Effector memory CD4-positive, alpha-beta T cell (primary cell): Measurements from ENCODE around the gene CDK9.
"Not testable (repeated sequence)": the region's sequence is repeated elsewhere in the genome, so short reads cannot be mapped to it uniquely, and the experiment has no call there.

Experiments used
- DNase-seq, 3 donors: peaks; one replicate each; pipeline ENCODE4 v3.0.0-alpha.2; 2020
- H3K27ac ChIP-seq: 2 replicates; pipeline ENCODE4 v1.7.0; 2013; ENCODE audit warnings: mild to moderate bottlenecking, low read length, moderate library complexity; ENCODE audit not compliant: insufficient read depth, poor library complexity, severe bottlenecking
- H3K27me3 ChIP-seq: replicated peaks from 2 replicates; pipeline ENCODE4 v1.7.0; 2013; ENCODE audit warnings: mild to moderate bottlenecking, low read length; ENCODE audit not compliant: insufficient read depth, control insufficient read depth, poor library complexity, severe bottlenecking
- H3K36me3 ChIP-seq: 2 replicates; pipeline ENCODE4 v1.7.0; 2013; ENCODE audit warnings: mild to moderate bottlenecking, low read length, moderate library complexity; ENCODE audit not compliant: control insufficient read depth, insufficient read depth
- H3K4me1 ChIP-seq: 2 replicates; pipeline ENCODE4 v1.7.0; 2013; ENCODE audit warnings: low read length, mild to moderate bottlenecking; ENCODE audit not compliant: control insufficient read depth, insufficient read depth, poor library complexity, severe bottlenecking
- H3K4me3 ChIP-seq: 2 replicates; pipeline ENCODE4 v1.7.0; 2013; ENCODE audit warnings: low read length, low read depth, mild to moderate bottlenecking; ENCODE audit not compliant: insufficient read depth, poor library complexity, severe bottlenecking
- H3K9me3 ChIP-seq: 2 replicates; pipeline ENCODE4 v1.7.0; 2013; ENCODE audit warnings: mild to moderate bottlenecking, low read length, moderate library complexity; ENCODE audit not compliant: control insufficient read depth

The CDK9 gene

DNA sequence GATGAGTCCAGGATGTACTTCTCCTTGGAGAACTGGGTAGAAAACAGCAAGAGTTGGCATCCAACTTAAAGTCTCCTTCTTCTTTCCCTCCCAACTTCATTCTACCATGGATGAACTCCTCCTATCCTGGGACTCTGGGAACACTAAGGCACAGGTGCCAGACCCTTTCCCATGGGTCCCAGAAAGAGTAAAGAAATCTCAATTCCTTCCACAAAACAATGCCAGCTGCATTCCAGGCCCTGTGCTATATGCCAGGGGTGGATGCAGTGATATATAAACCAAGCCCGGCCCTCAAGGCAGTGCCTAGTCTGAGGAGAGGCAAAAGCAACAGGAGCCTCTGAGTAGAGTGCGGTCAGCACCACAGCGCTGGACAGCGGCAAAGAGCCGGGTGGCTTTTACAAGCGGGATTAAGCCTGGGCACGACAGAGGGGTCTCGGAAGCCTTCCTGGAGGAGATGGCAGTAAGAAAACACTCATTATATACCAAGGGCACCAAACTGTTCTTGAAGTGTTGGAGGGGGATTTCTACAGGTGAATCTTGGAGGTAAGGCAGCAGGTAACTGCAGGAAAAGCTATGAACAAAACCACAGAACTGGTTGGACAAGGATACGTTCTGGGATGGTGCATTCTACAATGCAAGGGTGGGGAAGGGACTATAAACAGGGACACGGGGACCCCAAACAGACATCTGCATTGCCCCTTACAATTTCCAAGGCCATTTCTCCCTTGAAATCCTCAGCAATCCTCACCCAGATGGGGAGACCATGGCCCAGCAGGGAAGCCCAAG lies 34.4 kb upstream of the CDK9 start:
- Histone ChIP-seq H3K4me3 (no peak overlapping the region), H3K4me1 (no peaks in the 10 kb centered on the region), H3K36me3 (peaks cover 66% of the 10 kb centered on the region), H3K27ac (no peak overlapping the region), H3K27me3 (no peaks in the 10 kb centered on the region), H3K9me3 (no peaks in the 10 kb centered on the region)
- DNase-seq: no peak

DNA sequence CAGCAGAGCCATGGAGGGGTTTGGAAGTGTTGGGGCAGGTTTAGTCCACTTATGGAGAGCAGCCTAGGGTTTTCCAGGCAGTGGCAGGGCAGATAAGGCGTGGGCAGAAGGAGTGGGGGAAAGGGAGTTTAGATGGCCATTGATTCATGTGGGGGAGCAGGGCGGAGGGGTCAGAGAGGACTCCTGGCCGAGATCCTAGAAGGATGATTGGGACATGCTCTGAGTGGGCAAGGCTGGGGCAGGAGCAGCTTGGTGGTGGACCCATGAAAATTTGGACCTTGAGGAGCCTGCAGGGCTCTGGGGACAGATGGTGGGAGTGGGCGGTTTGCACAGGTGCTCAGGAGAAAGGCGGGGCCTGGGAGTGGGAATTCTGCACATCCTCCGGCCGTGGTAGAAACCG lies 32.7 kb upstream of the CDK9 start:
- H3K9me3 ChIP-seq: no peaks in the 10 kb centered on the region
- no peaks in the 10 kb centered on the region for H3K27me3 ChIP-seq
- H3K4me3 ChIP-seq: no peak overlapping the region
- no peak for DNase-seq
- H3K4me1 ChIP-seq: no peaks in the 10 kb centered on the region
- H3K27ac ChIP-seq: no peak overlapping the region
- peaks cover 55% of the 10 kb centered on the region for H3K36me3 ChIP-seq

DNA sequence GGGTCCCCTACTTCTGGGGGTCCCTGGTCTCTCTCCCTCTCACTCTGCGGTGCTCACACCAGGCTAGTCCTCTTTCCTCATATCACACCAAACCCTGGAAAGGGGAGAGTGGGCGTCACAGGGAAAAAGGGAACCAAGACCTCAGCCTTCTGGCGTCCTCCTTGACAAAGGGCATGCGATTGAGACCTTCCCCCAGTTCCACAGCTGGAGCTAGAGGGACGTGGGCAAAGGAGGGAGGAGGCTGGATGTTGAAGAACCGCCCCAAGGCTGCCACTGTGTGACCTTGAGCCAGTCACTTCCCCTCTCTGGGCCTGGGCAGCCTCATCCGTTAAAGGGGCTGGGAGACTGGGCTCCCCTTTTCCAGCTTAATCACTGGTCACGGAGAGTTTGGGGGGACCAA lies 32.2 kb upstream of the CDK9 start:
- Histone ChIP-seq H3K36me3 (peaks cover 55% of the 10 kb centered on the region), H3K4me3 (no peak overlapping the region), H3K27ac (no peak overlapping the region), H3K9me3 (no peaks in the 10 kb centered on the region), H3K27me3 (no peaks in the 10 kb centered on the region), H3K4me1 (no peaks in the 10 kb centered on the region)
- no peak for DNase-seq

DNA sequence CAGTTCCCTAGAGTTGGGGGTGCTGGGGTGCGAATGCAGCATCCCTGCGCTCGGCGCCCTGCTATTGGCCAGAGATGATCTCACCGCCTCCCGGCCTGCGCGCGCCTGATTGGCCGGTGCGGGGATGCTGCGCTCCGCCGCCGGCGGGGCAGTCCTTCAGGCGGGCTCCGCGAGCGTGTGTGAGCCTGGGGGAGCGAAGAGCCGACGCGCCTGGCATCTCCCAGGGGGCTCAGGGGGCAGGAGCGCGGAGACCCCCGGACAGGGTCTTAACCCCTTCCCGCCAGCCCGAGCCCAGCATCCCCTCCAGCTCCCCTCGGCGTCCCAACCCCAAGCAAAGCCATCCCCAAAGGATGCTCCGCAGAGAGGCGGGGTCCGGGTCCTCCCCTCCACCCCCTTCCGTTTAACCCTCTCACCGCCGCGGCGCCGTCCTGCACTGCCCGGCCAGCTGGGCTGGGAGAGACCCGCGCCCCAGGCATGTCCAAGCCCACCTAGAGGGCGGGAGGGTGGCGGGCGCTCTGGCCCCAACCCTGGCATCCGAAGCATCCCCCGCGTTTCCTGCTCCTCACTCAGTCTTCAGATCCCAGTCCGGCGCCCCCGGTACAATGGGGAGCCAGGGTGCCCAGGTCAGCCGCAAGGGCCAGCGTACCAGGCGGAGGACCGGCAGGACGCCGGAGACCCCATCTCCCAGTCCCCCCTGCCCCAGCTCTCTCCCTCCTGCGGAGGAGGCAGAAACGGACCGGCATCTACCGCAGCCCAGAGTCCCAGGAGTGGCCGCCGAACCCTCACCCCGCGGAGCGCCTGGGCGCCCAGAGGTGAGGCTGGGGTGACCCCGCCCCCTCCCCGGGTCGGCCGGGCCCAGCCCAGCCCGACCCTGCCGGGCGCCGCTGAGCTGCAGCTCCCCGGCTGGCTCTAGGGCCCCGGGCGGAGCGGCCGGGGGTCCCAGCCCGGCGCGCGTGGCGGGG lies 31.5 kb upstream of the CDK9 start:
- no peak for DNase-seq

DNA sequence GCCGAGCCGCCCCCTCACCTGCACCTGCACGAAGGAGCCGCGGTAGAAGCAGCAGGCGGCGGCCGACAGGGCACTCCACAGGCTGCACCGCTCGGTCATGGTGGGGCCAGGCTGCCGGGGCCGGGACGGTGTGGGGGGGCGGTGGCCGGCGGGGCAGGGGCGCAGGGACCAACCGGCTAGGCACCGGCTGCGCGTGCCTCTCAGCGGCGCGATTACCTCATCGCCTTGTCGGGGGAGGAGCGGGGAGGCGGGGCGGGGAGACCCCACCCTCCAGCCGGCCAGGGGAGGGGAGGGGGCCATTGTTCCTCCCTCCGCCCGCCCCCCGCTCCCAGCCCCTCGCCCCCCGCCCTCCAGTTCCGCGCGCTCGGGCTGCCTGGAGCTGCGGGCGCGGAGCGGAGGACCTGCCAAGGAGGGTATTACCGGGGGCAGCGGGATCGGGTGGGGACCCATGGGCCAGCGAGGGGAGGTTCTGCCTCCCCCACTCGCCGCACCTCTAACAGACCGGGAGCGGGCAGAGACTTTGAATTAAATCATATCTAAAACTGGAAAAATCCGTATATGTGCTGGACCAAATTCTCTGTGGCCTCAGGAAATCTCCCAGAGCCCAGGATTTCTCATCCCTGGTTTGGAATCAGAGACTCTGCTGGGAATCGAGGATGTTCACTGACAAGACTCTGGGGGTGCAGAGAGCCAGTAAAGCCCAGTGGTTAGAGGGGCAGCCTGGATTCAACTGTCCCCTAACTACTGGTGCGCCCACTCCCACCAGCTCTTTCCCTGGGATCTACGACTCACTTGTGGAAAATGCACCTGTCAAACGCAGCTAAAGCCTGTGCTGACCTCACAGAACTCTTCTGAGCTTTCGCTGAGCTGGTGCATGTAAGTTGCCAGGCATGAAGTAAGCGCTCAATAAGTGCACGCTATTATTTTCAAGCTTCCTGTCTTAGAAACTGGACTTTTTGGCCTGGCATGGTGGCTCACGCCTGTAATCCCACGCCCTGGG lies 30.5 kb upstream of the CDK9 start:
- Histone ChIP-seq H3K4me1 (no peaks in the 10 kb centered on the region), H3K36me3 (peaks cover 47% of the 10 kb centered on the region), H3K9me3 (no peaks in the 10 kb centered on the region), H3K27ac (no peak overlapping the region), H3K4me3 (no peak overlapping the region), H3K27me3 (no peaks in the 10 kb centered on the region)
- DNase-seq: no peak

More for the DNA sequence above, 31.5 kb upstream of the CDK9 start:
- peaks cover 50% of the 10 kb centered on the region for H3K36me3 ChIP-seq
- H3K9me3 ChIP-seq: no peaks in the 10 kb centered on the region
- no peaks in the 10 kb centered on the region for H3K27me3 ChIP-seq
- no peak overlapping the region for H3K4me3 ChIP-seq
- H3K4me1 ChIP-seq: no peaks in the 10 kb centered on the region
- no peak overlapping the region for H3K27ac ChIP-seq

- peaks cover 43% of the 10 kb centered on the region for H3K36me3 ChIP-seq
- no peaks in the 10 kb centered on the region for H3K4me1 ChIP-seq
- DNase-seq: no peak
- H3K9me3 ChIP-seq: no peaks in the 10 kb centered on the region
- no peak overlapping the region for H3K4me3 ChIP-seq
- no peak overlapping the region for H3K27ac ChIP-seq
- no peaks in the 10 kb centered on the region for H3K27me3 ChIP-seq
Measured at GRCh38 chr9:127756233-127756632, 29.6 kb upstream of the CDK9 start.

GRCh38 chr9:127756776-127757175 lies 29.1 kb upstream of the CDK9 start:
- DNase-seq, H3K4me3 ChIP-seq, H3K9me3 ChIP-seq, H3K27ac ChIP-seq, H3K4me1 ChIP-seq, H3K27me3 ChIP-seq: not testable (repeated sequence)
- H3K36me3 ChIP-seq: peaks cover 47% of the 10 kb centered on the region

- Histone ChIP-seq H3K4me1 (peaks cover 4% of the 10 kb centered on the region), H3K27me3 (no peaks in the 10 kb centered on the region), H3K36me3 (peaks cover 40% of the 10 kb centered on the region), H3K9me3 (no peaks in the 10 kb centered on the region), H3K4me3 (no peak overlapping the region), H3K27ac (peak overlapping the region; percentile 42)
- no peak for DNase-seq
Measured at GRCh38 chr9:127758843-127759242, 27.0 kb upstream of the CDK9 start.

DNA sequence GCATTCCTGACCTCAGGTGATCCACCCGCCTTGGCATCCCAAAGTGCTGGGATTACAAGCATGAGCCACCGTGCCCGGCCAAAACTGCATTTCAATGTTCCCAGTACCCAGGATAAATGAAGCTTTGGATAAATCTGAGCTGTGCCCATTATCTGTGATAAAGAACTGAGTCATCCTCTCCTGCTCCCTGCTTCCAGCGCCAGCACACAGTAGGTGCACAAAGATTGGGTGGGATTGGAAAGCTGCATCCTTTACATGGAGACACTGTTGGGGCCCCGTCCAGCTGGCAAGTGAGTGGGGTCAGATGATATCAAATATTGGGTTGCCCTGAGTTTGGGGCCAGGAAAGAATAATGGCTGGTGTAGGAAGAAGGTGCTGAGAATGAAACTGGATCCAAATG lies 24.8 kb upstream of the CDK9 start:
- Histone ChIP-seq H3K4me1 (peaks cover 8% of the 10 kb centered on the region), H3K36me3 (peaks cover 36% of the 10 kb centered on the region), H3K27me3 (no peaks in the 10 kb centered on the region), H3K4me3 (no peak overlapping the region), H3K9me3 (no peaks in the 10 kb centered on the region), H3K27ac (no peak overlapping the region)
- DNase-seq: no peak
